Liver (tissue), 9 donors: Measurements from ENCODE around the gene FALEC. TPM values are rescaled to one million over a fixed set of nuclear protein-coding genes. Genes with fewer than 3 reads are reported as not detected.

Source experiments
- DNase-seq: peaks from one replicate; pipeline ENCODE4 v3.0.0-alpha.2; 2017; ENCODE audit warnings: low spot score
- H3K27ac ChIP-seq, 2 donors: one replicate each; pipeline ENCODE4 v1.7.0; 2013; ENCODE audit warnings: inconsistent platforms in 2 of 2, low read length in 2 of 2, control low read depth in 1 of 2, low read depth in 1 of 2, mild to moderate bottlenecking in 1 of 2
- H3K27me3 ChIP-seq, 4 donors: one replicate each; pipeline versions ENCODE4 v1.6.1 to v1.7.0; 2013; ENCODE audit warnings: low read length in 3 of 4, inconsistent platforms in 1 of 4, mild to moderate bottlenecking in 1 of 4, moderate library complexity in 1 of 4; ENCODE audit not compliant: control insufficient read depth in 4 of 4, insufficient read depth in 4 of 4
- H3K36me3 ChIP-seq, 4 donors: one replicate each; pipeline versions ENCODE4 v1.6.1 to v1.7.0; 2013; ENCODE audit warnings: low read length in 3 of 4, mild to moderate bottlenecking in 3 of 4, low read depth in 1 of 4, moderate library complexity in 1 of 4; ENCODE audit not compliant: control insufficient read depth in 4 of 4, insufficient read depth in 3 of 4
- H3K4me1 ChIP-seq, 4 donors: one replicate each; pipeline versions ENCODE4 v1.6.1 to v1.7.0; 2013; ENCODE audit warnings: low read length in 3 of 4, mild to moderate bottlenecking in 3 of 4, moderate library complexity in 1 of 4; ENCODE audit not compliant: control insufficient read depth in 4 of 4, insufficient read depth in 4 of 4
- H3K4me3 ChIP-seq, 3 donors: one replicate each; pipeline versions ENCODE4 v1.6.1 to v1.7.0; 2013; ENCODE audit warnings: low read length in 3 of 3, control low read depth in 1 of 3, low read depth in 1 of 3, mild to moderate bottlenecking in 1 of 3
- H3K9ac ChIP-seq, 2 donors: one replicate each; pipeline ENCODE4 v1.7.0; 2013; ENCODE audit warnings: low read length in 2 of 2, mild to moderate bottlenecking in 2 of 2, moderate library complexity in 2 of 2, control low read depth in 1 of 2, low read depth in 1 of 2
- H3K9me3 ChIP-seq, 4 donors: one replicate each; pipeline versions ENCODE4 v1.6.1 to v1.7.0; 2013; ENCODE audit warnings: low read length in 3 of 4; ENCODE audit not compliant: control insufficient read depth in 4 of 4
- EGR1 ChIP-seq, 2 donors: IDR thresholded peaks; 2 replicates each; pipeline ENCODE4 v1.6.1; 2016 to 2018; ENCODE audit warnings: antibody characterized with exemption in 2 of 2, low read depth in 2 of 2
- FOXA1 ChIP-seq: IDR thresholded peaks from 2 replicates; pipeline ENCODE4 v1.6.1; 2016; ENCODE audit warnings: antibody characterized with exemption
- FOXA2 ChIP-seq: IDR thresholded peaks from 2 replicates; pipeline ENCODE4 v1.6.1; 2016; ENCODE audit warnings: antibody characterized with exemption
- GABPA ChIP-seq, 2 donors: IDR thresholded peaks in 1 of 2; conservative IDR thresholded peaks in 1 of 2; 2 replicates each; pipeline ENCODE4 v1.6.1; 2016; ENCODE audit warnings: antibody characterized with exemption in 2 of 2, mild to moderate bottlenecking in 1 of 2, moderate library complexity in 1 of 2
- HNF4A ChIP-seq, 2 donors: conservative IDR thresholded peaks; 2 replicates each; pipeline ENCODE4 v1.6.1; 2016; ENCODE audit warnings: antibody characterized with exemption in 2 of 2, mild to moderate bottlenecking in 2 of 2
- HNF4G ChIP-seq: IDR thresholded peaks from 2 replicates; pipeline ENCODE4 v1.6.1; 2016; ENCODE audit warnings: antibody characterized with exemption
- JUND ChIP-seq, 2 donors: IDR thresholded peaks; 2 replicates each; pipeline ENCODE4 v1.6.1; 2016; ENCODE audit warnings: antibody characterized with exemption in 2 of 2
- MAX ChIP-seq: IDR thresholded peaks from 2 replicates; pipeline ENCODE4 v1.6.1; 2016; ENCODE audit warnings: antibody characterized with exemption
- RAD21 ChIP-seq, 2 donors: IDR thresholded peaks; 2 replicates each; pipeline ENCODE4 v1.6.1; 2016; ENCODE audit warnings: antibody characterized with exemption in 2 of 2, mild to moderate bottlenecking in 2 of 2
- SP1 ChIP-seq: IDR thresholded peaks from 2 replicates; pipeline ENCODE4 v1.6.1; 2018; ENCODE audit warnings: antibody characterized with exemption, mild to moderate bottlenecking
- YY1 ChIP-seq: IDR thresholded peaks from 2 replicates; pipeline ENCODE4 v1.6.1; 2016; ENCODE audit warnings: antibody characterized with exemption, mild to moderate bottlenecking
- ZBTB33 ChIP-seq: IDR thresholded peaks from 2 replicates; pipeline ENCODE4 v1.6.1; 2016; ENCODE audit warnings: antibody characterized with exemption
- WGBS: extraction: QIAGEN DNeasy Blood & Tissue Kit; methylation state at CpG from one replicate; pipeline ENCODE4 v1.1.7; 2013; 5-methylcytosine and 5-hydroxymethylcytosine counted together
- polyA plus RNA-seq, 2 donors: library from polyadenylated mRNA; stranded (reverse) in 1 of 2; unstranded in 1 of 2; fragments of 200-250 nt in 1 of 2; fragments of >200 nt in 1 of 2; fragmentation: Nextera tagmentation in 1 of 2; extraction: Ambion mirVana in 1 of 2; gene quantifications; one replicate each; pipeline versions ENCODE4 v1.2.1 to v1.2.3, GENCODE V29; 2013 to 2015
- total RNA-seq, 2 donors: library from RNA; depleted of rRNA; stranded (reverse); fragments of >200 nt; gene quantifications; one replicate each; pipeline ENCODE4 v1.2.3, GENCODE V29; 2014
- TF ChIP-seq, protein P1 (sequence below): fragments of 150-350 bp; IDR thresholded peaks from 2 replicates; pipeline ENCODE4 v1.5.1; 2017; ENCODE audit warnings: improper control_type of control experiment, low read depth, low read length; ENCODE audit not compliant: missing input control
- TF ChIP-seq, protein P2 (sequence below): IDR thresholded peaks from 2 replicates; pipeline ENCODE4 v1.6.1; 2016; ENCODE audit warnings: antibody characterized with exemption, mild to moderate bottlenecking
- donor health status: healthy.
- donor health status: healthy.
- donor health status: healthy.
- donor health status: healthy.
- donor health status: healthy.

FALEC gene
- total and polyA plus RNA-seq, 4 donors: not detected

DNA sequence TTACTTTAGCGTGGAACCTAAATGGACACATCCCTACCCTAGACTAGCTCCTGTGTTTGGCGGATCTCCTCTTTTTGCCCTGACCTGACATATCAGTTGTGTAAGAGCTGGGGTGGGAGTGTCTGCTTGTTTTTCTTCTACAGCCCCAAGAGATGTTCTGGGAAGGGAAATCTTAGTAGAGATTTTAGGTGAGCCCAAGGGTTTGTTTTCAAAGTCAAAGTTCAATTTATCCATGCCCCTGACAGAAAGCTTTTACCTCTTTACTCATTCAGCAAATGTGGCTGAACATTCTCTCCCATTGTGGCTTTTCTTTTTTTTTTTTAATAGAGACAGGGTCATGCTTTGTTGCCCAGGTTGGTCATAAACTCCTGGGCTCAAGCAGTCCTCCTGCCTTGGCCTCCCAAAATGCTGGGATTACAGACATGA lies 35.6 kb upstream of the FALEC start (continued):
- TF ChIP-seq, protein P1, sequence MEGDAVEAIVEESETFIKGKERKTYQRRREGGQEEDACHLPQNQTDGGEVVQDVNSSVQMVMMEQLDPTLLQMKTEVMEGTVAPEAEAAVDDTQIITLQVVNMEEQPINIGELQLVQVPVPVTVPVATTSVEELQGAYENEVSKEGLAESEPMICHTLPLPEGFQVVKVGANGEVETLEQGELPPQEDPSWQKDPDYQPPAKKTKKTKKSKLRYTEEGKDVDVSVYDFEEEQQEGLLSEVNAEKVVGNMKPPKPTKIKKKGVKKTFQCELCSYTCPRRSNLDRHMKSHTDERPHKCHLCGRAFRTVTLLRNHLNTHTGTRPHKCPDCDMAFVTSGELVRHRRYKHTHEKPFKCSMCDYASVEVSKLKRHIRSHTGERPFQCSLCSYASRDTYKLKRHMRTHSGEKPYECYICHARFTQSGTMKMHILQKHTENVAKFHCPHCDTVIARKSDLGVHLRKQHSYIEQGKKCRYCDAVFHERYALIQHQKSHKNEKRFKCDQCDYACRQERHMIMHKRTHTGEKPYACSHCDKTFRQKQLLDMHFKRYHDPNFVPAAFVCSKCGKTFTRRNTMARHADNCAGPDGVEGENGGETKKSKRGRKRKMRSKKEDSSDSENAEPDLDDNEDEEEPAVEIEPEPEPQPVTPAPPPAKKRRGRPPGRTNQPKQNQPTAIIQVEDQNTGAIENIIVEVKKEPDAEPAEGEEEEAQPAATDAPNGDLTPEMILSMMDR: no peak
- TF ChIP-seq SP1: no peak
- peak; percentile 17 for TF ChIP-seq FOXA2
- peak; percentile 26 for TF ChIP-seq MAX

- peaks cover 0 to 3% (median 0%) of the 10 kb centered on the region in 4 donors for H3K36me3 ChIP-seq
- peaks cover 0 to 17% (median 15%) of the 10 kb centered on the region in 4 donors for H3K4me1 ChIP-seq
- no peak overlapping the region for H3K9ac ChIP-seq
- no peaks in the 10 kb centered on the region for H3K27me3 ChIP-seq
- TF ChIP-seq MAX (no peak), FOXA1 (no peak), ZBTB33 (no peak), RAD21 (IDR thresholded peaks at IDR 0.05) (no peak), JUND (IDR thresholded peaks at IDR 0.05) (no peak), EGR1 (IDR thresholded peaks at IDR 0.05; ENCODE audit: low read depth in 2 of 2) (no peak), GABPA (IDR thresholded peaks at IDR 0.05 in 1 of 2, conservative IDR thresholded peaks at IDR 0.05 in 1 of 2) (no peak), HNF4A (conservative IDR thresholded peaks at IDR 0.05) (no peak), HNF4G (no peak), YY1 (no peak)
- TF ChIP-seq, protein P1: no peak
- TF ChIP-seq, protein P2, sequence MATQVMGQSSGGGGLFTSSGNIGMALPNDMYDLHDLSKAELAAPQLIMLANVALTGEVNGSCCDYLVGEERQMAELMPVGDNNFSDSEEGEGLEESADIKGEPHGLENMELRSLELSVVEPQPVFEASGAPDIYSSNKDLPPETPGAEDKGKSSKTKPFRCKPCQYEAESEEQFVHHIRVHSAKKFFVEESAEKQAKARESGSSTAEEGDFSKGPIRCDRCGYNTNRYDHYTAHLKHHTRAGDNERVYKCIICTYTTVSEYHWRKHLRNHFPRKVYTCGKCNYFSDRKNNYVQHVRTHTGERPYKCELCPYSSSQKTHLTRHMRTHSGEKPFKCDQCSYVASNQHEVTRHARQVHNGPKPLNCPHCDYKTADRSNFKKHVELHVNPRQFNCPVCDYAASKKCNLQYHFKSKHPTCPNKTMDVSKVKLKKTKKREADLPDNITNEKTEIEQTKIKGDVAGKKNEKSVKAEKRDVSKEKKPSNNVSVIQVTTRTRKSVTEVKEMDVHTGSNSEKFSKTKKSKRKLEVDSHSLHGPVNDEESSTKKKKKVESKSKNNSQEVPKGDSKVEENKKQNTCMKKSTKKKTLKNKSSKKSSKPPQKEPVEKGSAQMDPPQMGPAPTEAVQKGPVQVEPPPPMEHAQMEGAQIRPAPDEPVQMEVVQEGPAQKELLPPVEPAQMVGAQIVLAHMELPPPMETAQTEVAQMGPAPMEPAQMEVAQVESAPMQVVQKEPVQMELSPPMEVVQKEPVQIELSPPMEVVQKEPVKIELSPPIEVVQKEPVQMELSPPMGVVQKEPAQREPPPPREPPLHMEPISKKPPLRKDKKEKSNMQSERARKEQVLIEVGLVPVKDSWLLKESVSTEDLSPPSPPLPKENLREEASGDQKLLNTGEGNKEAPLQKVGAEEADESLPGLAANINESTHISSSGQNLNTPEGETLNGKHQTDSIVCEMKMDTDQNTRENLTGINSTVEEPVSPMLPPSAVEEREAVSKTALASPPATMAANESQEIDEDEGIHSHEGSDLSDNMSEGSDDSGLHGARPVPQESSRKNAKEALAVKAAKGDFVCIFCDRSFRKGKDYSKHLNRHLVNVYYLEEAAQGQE: no peak
- no peak overlapping the region for H3K4me3 ChIP-seq
- no peaks in the 10 kb centered on the region for H3K9me3 ChIP-seq
- 90% methylated on average over 5 of the region's 5 CpGs for WGBS
- H3K27ac ChIP-seq: no peak overlapping the region
- no peak for DNase-seq
Measured at GRCh38 chr1:150484431-150484830, 31.1 kb upstream of the FALEC start.
